CD4-positive, alpha-beta T cell (primary cell): ENCODE results near the gene PTTG1IP. TPM values are rescaled to one million over a fixed set of nuclear protein-coding genes. Genes with fewer than 3 reads are reported as not detected.

Experiments used
- ATAC-seq: fragments of 200-7000 bp; cut with Tn5 transposase; one replicate; pipeline ENCODE4 v1.10.0; 2022; ENCODE audit warnings: mild to moderate bottlenecking; ENCODE audit not compliant: poor library complexity
- CTCF ChIA-PET: fragments of 350-600 bp; sonication (Branson Sonifier 250); formaldehyde crosslinking; loops from one replicate; lab custom pipeline; 2021; ENCODE audit warnings: antibody characterized with exemption, inconsistent platforms; lab: Charles Lee
- POLR2A ChIA-PET: fragments of 350-600 bp; sonication (Branson Sonifier 250); formaldehyde crosslinking; loops from one replicate; lab custom pipeline; 2021; ENCODE audit warnings: antibody characterized with exemption, inconsistent platforms; lab: Charles Lee
- DNase-seq, 14 experiments: peaks; one replicate each; pipeline ENCODE4 v3.0.0-alpha.2; 2013 to 2020; ENCODE audit warnings: mixed read lengths in 2 of 14
- H3K27ac ChIP-seq, 2 donors: one replicate each; pipeline versions ENCODE4 v1.5.1 to v1.7.0; 2013; ENCODE audit warnings: low read length in 2 of 2, low read depth in 1 of 2, mild to moderate bottlenecking in 1 of 2
- H3K27me3 ChIP-seq, 2 experiments: 1 replicate in 1 of 2; 2 replicates in 1 of 2; pipeline versions ENCODE4 v1.6.1 to v1.7.0; 2013; ENCODE audit warnings: low read length in 2 of 2, control low read depth in 1 of 2, mild to moderate bottlenecking in 1 of 2, moderate library complexity in 1 of 2; ENCODE audit not compliant: insufficient read depth in 2 of 2, control insufficient read depth in 1 of 2
- H3K36me3 ChIP-seq: one replicate; pipeline ENCODE4 v1.6.1; 2013; ENCODE audit warnings: low read length, control low read depth; ENCODE audit not compliant: insufficient read depth
- H3K4me1 ChIP-seq: one replicate; pipeline ENCODE4 v1.6.1; 2013; ENCODE audit warnings: low read length, control low read depth; ENCODE audit not compliant: insufficient read depth
- H3K4me3 ChIP-seq: one replicate; pipeline ENCODE4 v1.5.1; 2013; ENCODE audit warnings: mild to moderate bottlenecking, low read length, moderate library complexity
- H3K9me3 ChIP-seq, 2 experiments: 1 replicate in 1 of 2; 2 replicates in 1 of 2; pipeline versions ENCODE4 v1.6.1 to v1.7.0; 2013; ENCODE audit warnings: low read length in 2 of 2, mild to moderate bottlenecking in 2 of 2, control low read depth in 1 of 2, moderate library complexity in 1 of 2; ENCODE audit not compliant: control insufficient read depth in 1 of 2, insufficient read depth in 1 of 2
- H3K27ac Mint-ChIP-seq: one replicate; pipeline ENCODE4 v1.8.0; 2020; ENCODE audit warnings: mixed read lengths
- H3K27me3 Mint-ChIP-seq: one replicate; pipeline ENCODE4 v1.8.0; 2021; ENCODE audit warnings: mixed read lengths
- H3K36me3 Mint-ChIP-seq: one replicate; pipeline ENCODE4 v1.8.0; 2021; ENCODE audit warnings: low read depth, mixed read lengths
- H3K4me1 Mint-ChIP-seq: one replicate; pipeline ENCODE4 v1.8.0; 2021; ENCODE audit warnings: low read depth, mixed read lengths
- H3K4me3 Mint-ChIP-seq: one replicate; pipeline ENCODE4 v1.8.0; 2020; ENCODE audit warnings: mild to moderate bottlenecking, mixed read lengths
- H3K9me3 Mint-ChIP-seq: one replicate; pipeline ENCODE4 v1.8.0; 2020; ENCODE audit warnings: mixed read lengths
- intact Hi-C, 2 experiments: fragments of 100-400 bp; cut with DNase I in 1 of 2; cut with micrococcal nuclease in 1 of 2; formaldehyde crosslinking; loops; one replicate each; pipeline versions ENCODE4 v1.15.1 to v1.9.0; 2023 to 2025; cut with DNase I, micrococcal nuclease
- total RNA-seq, 174 experiments: library from RNA in 2 of 174; stranded (reverse) in 2 of 174; gene quantifications; one replicate each; pipeline ENCODE4 v1.2.3 and lab custom pipeline; 2021 to 2026
- TF ChIP-seq, protein P1 (sequence below): fragments of 200-600 bp; IDR thresholded peaks from one replicate; pipeline ENCODE4 v1.8.0; 2022; ENCODE audit warnings: antibody characterized with exemption, mild to moderate bottlenecking

Gene PTTG1IP
- total RNA-seq, 2 experiments from 2014 or later = 99.0 to 99.5 TPM

DNA sequence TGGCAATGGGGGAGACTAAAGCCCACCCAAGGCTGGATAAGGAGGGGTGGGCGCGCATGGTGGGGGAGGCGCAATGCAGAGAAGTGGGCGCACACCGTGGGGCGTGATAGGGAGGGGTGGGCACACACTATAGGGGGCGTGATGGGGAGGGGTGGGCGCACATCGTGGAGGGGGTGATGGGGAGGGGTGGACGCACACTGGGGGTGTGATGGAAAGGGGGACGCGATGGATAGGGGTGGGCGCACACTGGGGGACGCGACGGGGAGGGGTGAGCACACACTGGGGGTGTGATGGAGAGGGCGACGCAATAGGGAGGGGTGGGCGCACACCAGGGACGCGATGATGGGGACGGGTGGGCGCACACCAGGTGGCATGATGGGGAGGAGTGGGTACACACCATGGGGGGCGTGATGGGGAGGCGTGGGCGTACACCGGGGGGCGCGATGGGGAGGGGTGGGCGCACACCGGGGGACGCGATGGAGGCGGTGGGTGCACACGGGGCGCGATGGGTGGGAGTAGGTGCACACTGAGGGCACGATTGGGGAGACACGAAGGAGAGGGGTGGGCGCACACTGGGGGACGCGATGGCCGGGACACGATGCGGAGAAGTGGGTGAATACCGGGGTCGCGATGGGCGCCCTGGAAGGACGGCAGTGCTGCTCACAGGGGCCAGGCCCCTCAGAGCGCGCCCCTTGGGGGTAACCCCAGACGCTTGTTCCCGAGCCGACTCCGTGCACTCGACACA, 56.6 kb downstream of the PTTG1IP start:
- peaks cover 3 to 24% of the 10 kb centered on the region in 2 experiments for H3K9me3 ChIP-seq
- H3K27ac Mint-ChIP-seq = peak overlapping the region; percentile 77
- peaks cover 19% of the 10 kb centered on the region for H3K4me1 ChIP-seq
- H3K9me3 Mint-ChIP-seq = peaks cover 4% of the 10 kb centered on the region
- H3K4me1 Mint-ChIP-seq = peaks cover 13% of the 10 kb centered on the region
- ATAC-seq (no peak), DNase-seq (peak in 1 of 14 experiments; percentile 9)
- ChIA-PET CTCF (interaction anchor here (0.9 to 1.0 kb wide), 2 partner anchors 16 to 58 kb away, joined by 3 to 5 read pairs; no protein-coding TSS in a partner anchor), POLR2A (interaction anchor here (1.0 to 2.6 kb wide), 8 partner anchors 9 to 110 kb away, joined by 3 to 29 read pairs (median 8); partner anchors contain the start of genes PTTG1IP and UBE2G2)
- peak overlapping the region; percentile 61 for H3K4me3 ChIP-seq
- H3K27me3 ChIP-seq = no peaks in the 10 kb centered on the region
- no peak overlapping the region for H3K27ac ChIP-seq
- H3K27me3 Mint-ChIP-seq = no peaks in the 10 kb centered on the region
- TF ChIP-seq, protein P1, sequence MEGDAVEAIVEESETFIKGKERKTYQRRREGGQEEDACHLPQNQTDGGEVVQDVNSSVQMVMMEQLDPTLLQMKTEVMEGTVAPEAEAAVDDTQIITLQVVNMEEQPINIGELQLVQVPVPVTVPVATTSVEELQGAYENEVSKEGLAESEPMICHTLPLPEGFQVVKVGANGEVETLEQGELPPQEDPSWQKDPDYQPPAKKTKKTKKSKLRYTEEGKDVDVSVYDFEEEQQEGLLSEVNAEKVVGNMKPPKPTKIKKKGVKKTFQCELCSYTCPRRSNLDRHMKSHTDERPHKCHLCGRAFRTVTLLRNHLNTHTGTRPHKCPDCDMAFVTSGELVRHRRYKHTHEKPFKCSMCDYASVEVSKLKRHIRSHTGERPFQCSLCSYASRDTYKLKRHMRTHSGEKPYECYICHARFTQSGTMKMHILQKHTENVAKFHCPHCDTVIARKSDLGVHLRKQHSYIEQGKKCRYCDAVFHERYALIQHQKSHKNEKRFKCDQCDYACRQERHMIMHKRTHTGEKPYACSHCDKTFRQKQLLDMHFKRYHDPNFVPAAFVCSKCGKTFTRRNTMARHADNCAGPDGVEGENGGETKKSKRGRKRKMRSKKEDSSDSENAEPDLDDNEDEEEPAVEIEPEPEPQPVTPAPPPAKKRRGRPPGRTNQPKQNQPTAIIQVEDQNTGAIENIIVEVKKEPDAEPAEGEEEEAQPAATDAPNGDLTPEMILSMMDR = no peak
- peak overlapping the region; percentile 86 for H3K4me3 Mint-ChIP-seq
- peaks cover 16% of the 10 kb centered on the region for H3K36me3 ChIP-seq
- H3K36me3 Mint-ChIP-seq = peaks cover 17% of the 10 kb centered on the region
- intact Hi-C loops = loop anchor here (1.0 to 5.0 kb wide), 7 partner anchors 15 to 1845 kb away; partner anchors contain the start of genes ADARB1 (in 1 of the 2), CFAP410 (in 1 of the 2), PKNOX1 (in 1 of the 2) and UBE2G2 (in 1 of the 2)

- H3K27ac Mint-ChIP-seq = peak overlapping the region; percentile 77
- Histone ChIP-seq H3K27me3 (no peaks in the 10 kb centered on the region), H3K9me3 (peaks cover 0 to 19% of the 10 kb centered on the region in 2 experiments), H3K4me3 (no peak overlapping the region), H3K27ac (no peak overlapping the region), H3K36me3 (peaks cover 16% of the 10 kb centered on the region), H3K4me1 (peaks cover 19% of the 10 kb centered on the region)
- peak overlapping the region; percentile 86 for H3K4me3 Mint-ChIP-seq
- peak in 1 of 14 experiments; percentile 26 for DNase-seq
- intact Hi-C loops = loop anchor here in 1 of 2 experiments (2.0 to 5.0 kb wide), 5 partner anchors 59 to 1844 kb away; partner anchors contain the start of genes ADARB1, CFAP410 and PKNOX1
- no peaks in the 10 kb centered on the region for H3K27me3 Mint-ChIP-seq
- no peak for ATAC-seq
- peaks cover 15% of the 10 kb centered on the region for H3K4me1 Mint-ChIP-seq
- TF ChIP-seq, protein P1 = no peak
- peaks cover 4% of the 10 kb centered on the region for H3K9me3 Mint-ChIP-seq
- peaks cover 24% of the 10 kb centered on the region for H3K36me3 Mint-ChIP-seq
- POLR2A ChIA-PET = interaction anchor here (0.6 to 2.6 kb wide), 2 partner anchors 14 to 58 kb away, joined by 3 to 8 read pairs; partner anchors contain the start of genes PTTG1IP and UBE2G2
- CTCF ChIA-PET = no interaction called here
These were observed 57.5 kb downstream of the PTTG1IP start for GRCh38 chr21:44815852-44816628.

DNA sequence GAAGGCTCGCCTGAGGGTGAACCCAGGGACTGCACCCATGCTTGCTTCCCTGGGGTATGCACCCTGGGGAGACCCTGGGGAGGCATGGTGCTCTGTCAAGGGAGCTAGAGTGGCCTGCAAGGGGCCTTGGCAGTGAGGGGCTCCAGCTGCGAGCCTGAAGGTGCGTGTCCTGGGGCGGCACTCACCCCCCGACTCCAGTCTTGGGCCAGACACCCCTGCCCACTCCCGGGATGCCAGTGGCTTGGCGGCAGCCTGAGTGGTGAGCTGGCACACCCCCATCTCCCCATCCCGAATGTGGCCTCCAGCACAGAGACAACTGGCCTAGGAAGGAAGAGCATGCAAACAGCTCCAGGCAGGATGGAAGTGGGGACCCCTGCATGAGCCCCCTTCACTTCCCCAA, 58.3 kb downstream of the PTTG1IP start:
- H3K27me3 ChIP-seq = no peaks in the 10 kb centered on the region
- H3K4me1 Mint-ChIP-seq = peaks cover 18% of the 10 kb centered on the region
- H3K27ac Mint-ChIP-seq = no peak overlapping the region
- peak in 1 of 14 experiments; percentile 23 for DNase-seq
- intact Hi-C loops = loop anchor here in 1 of 2 experiments (5.0 kb wide), 3 partner anchors 117 to 1843 kb away; partner anchors contain the start of genes CFAP410 and PKNOX1
- peaks cover 0 to 12% of the 10 kb centered on the region in 2 experiments for H3K9me3 ChIP-seq
- peaks cover 20% of the 10 kb centered on the region for H3K36me3 ChIP-seq
- H3K4me3 ChIP-seq = no peak overlapping the region
- CTCF ChIA-PET = no interaction called here
- no peak overlapping the region for H3K27ac ChIP-seq
- no peak for ATAC-seq
- POLR2A ChIA-PET = interaction anchor here (0.6 to 2.6 kb wide), 3 partner anchors 10 to 59 kb away, joined by 3 to 8 read pairs (median 3); partner anchors contain the start of genes PTTG1IP and UBE2G2
- peak overlapping the region; percentile 31 for H3K4me3 Mint-ChIP-seq
- peaks cover 4% of the 10 kb centered on the region for H3K9me3 Mint-ChIP-seq
- H3K27me3 Mint-ChIP-seq = no peaks in the 10 kb centered on the region
- TF ChIP-seq, protein P1 = no peak
- H3K4me1 ChIP-seq = peaks cover 19% of the 10 kb centered on the region
- peaks cover 32% of the 10 kb centered on the region for H3K36me3 Mint-ChIP-seq
